Naive B cell (primary cell): ENCODE data around the gene GLRA1. TPM values are rescaled to one million over a fixed set of nuclear protein-coding genes. Genes with fewer than 3 reads are reported as not detected.
"Not testable (repeated sequence)": the region's sequence is repeated elsewhere in the genome, so short reads cannot be mapped to it uniquely, and the experiment has no call there.

ENCODE experiments used
- ATAC-seq, 2 donors: fragments of 150-1000 bp; cut with Tn5 transposase; 2 replicates each; pipeline ENCODE4 v1.10.0; 2021; ENCODE audit warnings: low read depth in 2 of 2, mild to moderate bottlenecking in 2 of 2, moderate library complexity in 2 of 2
- DNase-seq: peaks from one replicate; pipeline ENCODE4 v3.0.0; 2022
- H3K27ac Mint-ChIP-seq, 6 donors: one replicate each; pipeline ENCODE4 v1.8.0; 2020 to 2022; ENCODE audit warnings: mild to moderate bottlenecking in 6 of 6, mixed read lengths in 6 of 6, moderate library complexity in 5 of 6, inconsistent platforms in 2 of 6
- H3K27me3 Mint-ChIP-seq, 3 donors: one replicate each; pipeline ENCODE4 v1.8.0; 2021 to 2022; ENCODE audit warnings: mixed read lengths in 3 of 3, mild to moderate bottlenecking in 1 of 3
- H3K36me3 Mint-ChIP-seq, 2 donors: one replicate each; pipeline ENCODE4 v1.8.0; 2020 to 2022; ENCODE audit warnings: mixed read lengths in 2 of 2, inconsistent platforms in 1 of 2, mild to moderate bottlenecking in 1 of 2
- H3K4me1 Mint-ChIP-seq, 3 donors: one replicate each; pipeline ENCODE4 v1.8.0; 2020 to 2022; ENCODE audit warnings: mixed read lengths in 3 of 3, inconsistent platforms in 1 of 3, mild to moderate bottlenecking in 1 of 3, moderate library complexity in 1 of 3
- H3K4me3 Mint-ChIP-seq, 8 donors: one replicate each; pipeline ENCODE4 v1.8.0; 2020 to 2022; ENCODE audit warnings: mild to moderate bottlenecking in 8 of 8, mixed read lengths in 8 of 8, moderate library complexity in 8 of 8, inconsistent platforms in 2 of 8
- H3K9me3 Mint-ChIP-seq, 7 donors: one replicate each; pipeline ENCODE4 v1.8.0; 2020 to 2022; ENCODE audit warnings: mixed read lengths in 7 of 7, mild to moderate bottlenecking in 5 of 7, inconsistent platforms in 2 of 7, moderate library complexity in 1 of 7
- polyA plus RNA-seq, 6 donors: library from polyadenylated mRNA; unstranded; fragments of 300-500 nt; fragmentation: Illumina TruSeq; gene quantifications; one replicate each; pipeline ENCODE4 v1.2.3, GENCODE V29; 2021; ENCODE audit warnings: low read depth in 6 of 6

GLRA1 gene
- polyA plus RNA-seq, 6 donors from 2014 or later: not detected

DNA sequence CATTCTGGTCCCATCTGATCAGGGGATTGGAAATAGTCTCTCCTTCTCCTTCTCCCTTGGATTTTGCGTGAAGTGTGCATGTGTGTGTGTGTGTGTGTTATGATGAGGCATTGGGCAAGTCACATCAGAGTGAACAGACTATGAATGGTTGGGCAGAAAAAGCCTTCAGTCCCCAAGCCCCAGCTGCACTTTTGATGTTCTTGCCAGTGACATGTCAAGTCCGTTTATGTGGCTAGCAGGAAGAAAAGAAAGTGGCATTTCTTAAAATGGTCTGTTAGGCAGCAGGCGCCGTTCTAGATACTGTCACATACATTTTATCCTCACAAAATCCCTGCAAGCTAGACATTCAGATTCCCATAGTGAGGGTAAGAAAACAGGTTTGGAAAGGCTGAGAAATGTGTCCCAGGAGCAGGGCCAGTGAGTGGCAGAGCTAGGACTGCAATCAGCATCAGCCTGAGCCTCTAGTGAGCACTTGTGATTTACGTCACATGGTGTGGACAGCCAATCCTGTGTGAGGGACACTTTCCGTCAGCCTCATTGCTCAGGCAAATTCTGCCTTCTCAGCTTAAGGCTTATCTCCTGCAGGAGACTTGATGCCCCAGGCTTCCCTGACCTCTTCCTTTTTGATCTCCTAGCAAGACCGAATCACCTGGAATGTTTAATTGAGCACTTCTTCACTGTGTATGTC is 60.4 kb downstream of the GLRA1 start:
- peaks cover 0 to 3% (median 0%) of the 10 kb centered on the region in 7 donors for H3K9me3 Mint-ChIP-seq
- H3K4me3 Mint-ChIP-seq: no peak overlapping the region
- no peaks in the 10 kb centered on the region for H3K36me3 Mint-ChIP-seq
- DNase-seq (no peak), ATAC-seq (no peak)
- H3K27ac Mint-ChIP-seq: no peak overlapping the region
- H3K4me1 Mint-ChIP-seq: no peaks in the 10 kb centered on the region
- peaks cover 0 to 22% (median 17%) of the 10 kb centered on the region in 3 donors for H3K27me3 Mint-ChIP-seq

DNA sequence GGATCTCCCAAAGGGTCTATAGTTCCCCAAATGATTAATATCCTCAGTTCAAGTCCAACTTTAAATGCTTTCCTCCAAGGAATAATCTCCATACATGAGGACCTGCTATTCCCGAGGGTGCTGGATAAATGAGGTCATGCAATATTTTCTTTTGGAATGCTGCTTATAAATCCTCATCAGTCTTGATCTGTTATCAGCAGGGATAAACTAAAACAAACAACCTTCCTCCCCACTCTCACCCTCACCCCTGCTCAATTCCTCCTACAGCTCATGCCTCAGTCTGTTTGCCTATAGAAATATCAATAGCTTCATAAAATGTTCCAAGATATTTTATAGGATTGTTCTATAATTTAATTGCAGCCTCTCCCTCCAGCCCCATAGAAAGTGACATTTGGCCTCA is 61.1 kb downstream of the GLRA1 start:
- H3K27me3 Mint-ChIP-seq: peaks cover 0 to 22% (median 14%) of the 10 kb centered on the region in 3 donors

DNA sequence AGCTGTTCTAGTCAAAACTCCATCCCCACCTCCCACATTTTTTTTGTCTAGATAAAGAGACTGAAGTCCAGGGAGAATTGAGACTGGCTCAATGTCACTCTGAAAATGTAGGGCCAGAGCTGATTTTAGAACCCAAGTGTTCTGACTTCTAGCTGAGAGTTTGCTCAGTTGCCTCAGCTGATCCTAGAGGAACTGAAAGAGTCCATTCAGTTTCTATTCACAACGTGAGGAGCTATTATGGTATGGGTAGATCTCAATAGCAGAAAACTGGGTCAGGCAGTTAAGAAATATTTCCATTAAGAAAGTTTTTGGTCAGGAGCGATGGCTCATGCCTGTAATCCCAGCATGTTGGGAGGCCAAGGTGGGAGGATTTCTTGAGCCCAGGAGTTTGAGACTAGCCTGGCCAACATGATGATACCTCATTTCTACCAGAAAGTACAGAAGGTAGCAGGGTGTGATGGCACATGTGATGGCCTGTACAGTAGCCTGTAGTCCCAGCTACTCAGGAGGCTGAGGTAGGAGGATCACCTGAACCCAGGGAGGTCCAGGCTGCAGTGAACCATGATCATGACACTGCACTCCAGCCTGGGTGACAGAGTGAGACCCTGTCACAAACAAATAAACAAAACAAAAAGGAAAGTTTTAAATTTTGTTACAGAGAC is 61.7 kb downstream of the GLRA1 start:
- Mint-ChIP-seq H3K36me3 (no peaks in the 10 kb centered on the region), H3K27ac (no peak overlapping the region), H3K4me1 (no peaks in the 10 kb centered on the region), H3K9me3 (peaks cover 0 to 3% (median 0%) of the 10 kb centered on the region in 7 donors), H3K4me3 (no peak overlapping the region), H3K27me3 (peaks cover 0 to 22% (median 13%) of the 10 kb centered on the region in 3 donors)
- no peak for ATAC-seq
- no peak for DNase-seq

More for the DNA sequence above, 61.1 kb downstream of the GLRA1 start:
- Mint-ChIP-seq H3K27ac (no peak overlapping the region), H3K36me3 (no peaks in the 10 kb centered on the region), H3K4me1 (no peaks in the 10 kb centered on the region), H3K9me3 (peaks cover 0 to 3% (median 0%) of the 10 kb centered on the region in 7 donors), H3K4me3 (no peak overlapping the region)
- no peak for DNase-seq
- no peak for ATAC-seq

DNA sequence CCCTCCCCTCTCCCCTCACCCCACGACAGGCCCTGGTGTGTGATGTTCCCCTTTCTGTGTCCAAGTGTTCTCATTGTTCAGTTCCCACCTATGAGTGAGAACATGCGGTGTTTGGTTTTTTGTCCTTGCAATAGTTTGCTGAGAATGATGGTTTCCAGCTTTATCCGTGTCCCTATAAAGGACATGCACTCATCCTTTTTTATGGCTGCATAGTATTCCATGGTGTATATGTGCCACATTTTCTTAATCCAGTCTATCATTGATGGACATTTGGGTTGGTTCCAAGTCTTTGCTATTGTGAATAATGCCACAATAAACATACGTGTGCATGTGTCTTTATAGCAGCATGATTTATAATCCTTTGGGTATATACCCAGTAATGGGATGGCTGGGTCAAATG is 63.8 kb downstream of the GLRA1 start:
- H3K4me1 Mint-ChIP-seq, H3K9me3 Mint-ChIP-seq, H3K36me3 Mint-ChIP-seq, DNase-seq, H3K4me3 Mint-ChIP-seq, ATAC-seq, H3K27ac Mint-ChIP-seq: not testable (repeated sequence)
- H3K27me3 Mint-ChIP-seq: peaks cover 2 to 20% (median 13%) of the 10 kb centered on the region in 3 donors

DNA sequence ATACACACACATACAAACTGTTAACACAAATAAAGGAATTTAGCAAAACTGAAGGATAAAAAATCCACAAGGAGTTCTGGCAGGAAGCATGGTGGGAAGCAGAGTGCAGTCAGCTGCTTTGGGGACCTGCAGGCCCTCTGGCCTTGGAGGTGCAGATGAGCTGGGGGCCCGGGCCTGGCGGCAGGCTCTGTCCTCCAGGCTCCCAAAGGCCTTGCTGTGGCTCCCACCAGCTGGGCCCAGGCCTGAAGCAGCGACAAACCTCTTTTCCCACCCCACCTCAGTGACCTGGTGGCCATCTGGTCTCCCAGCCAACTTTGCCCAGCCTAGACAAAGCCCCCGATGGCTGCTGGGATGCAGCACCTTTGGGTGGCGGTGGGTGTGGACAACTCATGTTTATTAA is 67.8 kb downstream of the GLRA1 start:
- Mint-ChIP-seq H3K4me3 (no peak overlapping the region), H3K27ac (no peak overlapping the region), H3K27me3 (peaks cover 0 to 17% (median 0%) of the 10 kb centered on the region in 3 donors), H3K36me3 (no peaks in the 10 kb centered on the region), H3K4me1 (no peaks in the 10 kb centered on the region), H3K9me3 (peaks cover 0 to 3% (median 0%) of the 10 kb centered on the region in 7 donors)
- DNase-seq: no peak
- no peak for ATAC-seq

DNA sequence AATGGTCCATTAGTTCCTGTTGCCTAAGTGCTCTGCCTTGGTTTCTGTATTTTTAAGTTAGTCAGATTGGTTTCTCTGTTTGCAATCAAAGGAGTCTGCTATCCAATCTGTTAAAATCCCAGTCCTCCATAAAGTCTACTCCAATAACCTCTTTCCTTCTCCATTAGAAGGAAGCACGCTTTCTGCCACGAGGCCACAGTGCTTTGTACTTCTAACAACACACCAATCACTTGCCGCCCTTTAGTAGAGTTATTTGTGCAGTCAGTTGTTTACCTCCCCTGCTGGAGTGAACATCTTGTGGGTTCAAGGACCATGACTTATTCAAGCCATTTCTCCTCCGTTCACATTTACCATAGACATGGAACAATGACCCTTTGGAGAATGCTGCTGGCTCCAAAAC is 69.0 kb downstream of the GLRA1 start:
- H3K36me3 Mint-ChIP-seq: no peaks in the 10 kb centered on the region
- peak overlapping the region in 1 of 6 donors; percentile 45 for H3K27ac Mint-ChIP-seq
- H3K9me3 Mint-ChIP-seq: no peaks in the 10 kb centered on the region
- H3K4me1 Mint-ChIP-seq: no peaks in the 10 kb centered on the region
- no peak for ATAC-seq
- DNase-seq: no peak
- peaks cover 0 to 17% (median 0%) of the 10 kb centered on the region in 3 donors for H3K27me3 Mint-ChIP-seq
- H3K4me3 Mint-ChIP-seq: no peak overlapping the region

DNA sequence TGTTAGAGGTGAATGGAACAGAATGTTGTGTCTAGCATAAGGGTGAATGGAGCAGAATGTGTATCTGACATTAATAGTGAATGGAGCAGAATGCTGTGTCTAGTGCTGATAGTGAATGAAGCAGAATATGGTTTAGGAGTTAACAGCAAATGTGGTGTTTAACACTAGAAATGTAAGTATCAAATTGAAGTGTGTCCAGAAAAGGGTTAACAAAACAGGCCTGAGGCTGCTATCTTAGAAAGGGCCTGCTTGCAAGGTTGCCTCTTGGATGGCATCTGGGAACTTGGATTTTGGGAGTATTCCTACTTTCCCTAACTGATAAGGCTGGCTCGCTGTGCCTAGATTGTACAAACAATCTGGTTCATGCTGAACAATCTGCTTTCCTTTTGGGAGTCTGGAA is 76.8 kb downstream of the GLRA1 start:
- no peak overlapping the region for H3K4me3 Mint-ChIP-seq
- H3K36me3 Mint-ChIP-seq: no peaks in the 10 kb centered on the region

DNA sequence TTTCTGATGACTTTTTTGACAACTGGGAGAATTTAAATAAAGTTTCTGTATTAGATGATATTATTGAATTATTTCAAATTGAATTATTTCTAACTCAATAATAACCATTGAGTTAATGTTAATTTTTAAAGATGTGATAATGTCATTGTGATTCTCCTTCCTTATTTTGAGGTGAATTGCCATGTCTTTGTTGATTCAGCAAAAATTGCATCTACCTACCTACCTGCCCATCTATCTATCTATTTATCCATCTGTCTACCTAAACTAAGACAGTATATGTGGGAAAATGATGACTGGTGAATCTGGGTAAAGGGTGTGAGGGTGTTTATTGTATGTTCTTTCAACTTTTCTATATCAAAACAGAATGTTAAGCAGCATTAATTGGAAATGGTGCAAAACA is 77.9 kb downstream of the GLRA1 start:
- Mint-ChIP-seq H3K36me3 (no peaks in the 10 kb centered on the region), H3K9me3 (peaks cover 0 to 10% (median 2%) of the 10 kb centered on the region in 7 donors), H3K4me1 (no peaks in the 10 kb centered on the region), H3K27me3 (no peaks in the 10 kb centered on the region), H3K4me3 (no peak overlapping the region), H3K27ac (no peak overlapping the region)
- ATAC-seq: no peak
- no peak for DNase-seq

More for the DNA sequence above, 76.8 kb downstream of the GLRA1 start:
- Mint-ChIP-seq H3K27me3 (no peaks in the 10 kb centered on the region), H3K9me3 (peaks cover 0 to 4% (median 0%) of the 10 kb centered on the region in 7 donors), H3K4me1 (no peaks in the 10 kb centered on the region), H3K27ac (no peak overlapping the region)
- ATAC-seq (no peak), DNase-seq (no peak)

DNA sequence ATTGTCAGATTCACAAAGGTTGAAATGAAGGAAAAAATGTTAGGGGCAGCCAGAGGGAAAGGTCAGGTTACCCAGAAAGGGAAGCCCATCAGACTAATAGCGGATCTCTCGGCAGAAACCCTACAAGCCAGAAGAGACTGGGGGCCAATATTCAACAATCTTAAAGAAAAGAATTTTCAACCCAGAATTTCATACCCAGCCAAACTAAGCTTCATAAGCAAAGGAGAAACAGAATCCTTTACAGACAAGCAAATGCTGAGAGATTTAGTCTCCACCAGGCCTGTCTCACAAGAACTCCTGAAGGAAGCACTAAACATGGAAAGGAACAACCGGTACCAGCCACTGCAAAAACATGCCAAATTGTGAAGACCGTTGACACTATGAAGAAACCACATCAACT is 91.8 kb downstream of the GLRA1 start:
- H3K4me3 Mint-ChIP-seq: peak overlapping the region in 1 of 8 donors; percentile 21
- DNase-seq, ATAC-seq, H3K4me1 Mint-ChIP-seq, H3K27ac Mint-ChIP-seq, H3K27me3 Mint-ChIP-seq: not testable (repeated sequence)
- H3K9me3 Mint-ChIP-seq: peaks cover 22 to 63% (median 56%) of the 10 kb centered on the region in 7 donors
- peaks cover 20 to 37% of the 10 kb centered on the region in 2 donors for H3K36me3 Mint-ChIP-seq

DNA sequence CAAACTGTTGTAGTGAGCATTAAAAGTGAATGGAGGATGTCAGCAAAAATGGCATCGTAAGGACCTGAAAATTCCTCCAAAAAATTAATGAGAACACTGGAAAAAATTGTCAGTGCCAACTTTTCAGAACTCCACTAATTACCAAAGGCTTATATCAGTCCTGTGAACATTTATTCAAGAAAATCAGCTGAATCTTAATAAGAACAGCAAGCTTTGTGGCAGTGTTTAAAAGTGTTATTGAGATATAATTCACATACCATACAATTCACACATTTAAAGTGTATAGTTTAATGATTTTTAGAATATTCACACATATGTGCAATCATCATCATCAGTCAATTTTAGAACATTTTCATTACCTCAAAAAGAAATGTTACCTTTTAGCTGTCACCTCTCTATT is 95.3 kb downstream of the GLRA1 start:
- H3K27me3 Mint-ChIP-seq: peaks cover 0 to 6% (median 0%) of the 10 kb centered on the region in 3 donors
- H3K36me3 Mint-ChIP-seq: peaks cover 19 to 27% of the 10 kb centered on the region in 2 donors
- H3K4me1 Mint-ChIP-seq: peaks cover 0 to 4% (median 0%) of the 10 kb centered on the region in 3 donors
- no peak overlapping the region for H3K4me3 Mint-ChIP-seq
- peaks cover 13 to 30% (median 28%) of the 10 kb centered on the region in 7 donors for H3K9me3 Mint-ChIP-seq
- no peak for ATAC-seq
- no peak overlapping the region for H3K27ac Mint-ChIP-seq
- no peak for DNase-seq

DNA sequence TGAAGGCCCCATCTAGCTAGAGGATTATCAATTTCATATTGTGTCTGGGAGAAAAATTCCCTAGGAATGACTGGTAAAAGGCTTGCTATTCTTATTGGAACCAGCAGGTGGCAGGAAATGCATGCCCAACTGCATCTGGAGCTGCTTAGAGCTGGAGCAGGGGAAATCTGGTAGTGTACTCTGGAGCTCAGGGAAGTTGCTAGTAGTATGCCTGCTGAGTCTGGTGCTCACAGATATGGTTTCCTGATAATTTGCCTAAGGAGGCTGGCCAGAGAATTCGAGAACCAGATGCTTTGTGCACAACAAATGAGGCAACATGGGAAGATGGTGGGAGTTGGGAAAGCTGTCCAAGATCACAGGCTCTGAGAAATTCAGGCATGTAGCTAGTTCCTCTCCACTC is 99.2 kb downstream of the GLRA1 start:
- ATAC-seq (no peak), DNase-seq (peak; percentile 14)
- Mint-ChIP-seq H3K4me3 (no peak overlapping the region), H3K27me3 (no peaks in the 10 kb centered on the region), H3K36me3 (peaks cover 0 to 4% of the 10 kb centered on the region in 2 donors), H3K9me3 (no peaks in the 10 kb centered on the region), H3K4me1 (peaks cover 0 to 4% (median 0%) of the 10 kb centered on the region in 3 donors), H3K27ac (no peak overlapping the region)

DNA sequence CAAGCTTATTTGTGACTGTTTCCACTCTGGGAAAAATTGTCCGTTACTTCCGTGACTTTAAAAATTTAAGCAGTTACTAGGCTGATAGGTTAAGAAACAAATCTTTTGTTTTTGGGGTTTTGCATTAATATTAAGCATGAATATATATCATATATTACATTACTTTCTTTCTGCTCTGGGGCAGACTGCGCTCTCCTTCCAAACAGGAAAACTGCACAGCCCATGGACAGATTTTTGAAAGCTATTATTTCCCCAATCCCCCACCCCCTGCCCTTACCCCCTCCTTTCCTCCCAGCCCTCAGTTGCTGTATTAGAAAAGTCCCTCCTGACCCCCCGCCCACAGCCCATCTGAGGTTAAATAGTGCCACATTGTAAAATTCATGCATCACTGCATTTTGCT is 102.5 kb downstream of the GLRA1 start:
- H3K27me3 Mint-ChIP-seq: no peaks in the 10 kb centered on the region
- H3K36me3 Mint-ChIP-seq: no peaks in the 10 kb centered on the region
- peak overlapping the region in 1 of 6 donors; percentile 27 for H3K27ac Mint-ChIP-seq
- peaks cover 0 to 4% (median 0%) of the 10 kb centered on the region in 3 donors for H3K4me1 Mint-ChIP-seq
- ATAC-seq (no peak), DNase-seq (no peak)
- no peaks in the 10 kb centered on the region for H3K9me3 Mint-ChIP-seq
- no peak overlapping the region for H3K4me3 Mint-ChIP-seq

DNA sequence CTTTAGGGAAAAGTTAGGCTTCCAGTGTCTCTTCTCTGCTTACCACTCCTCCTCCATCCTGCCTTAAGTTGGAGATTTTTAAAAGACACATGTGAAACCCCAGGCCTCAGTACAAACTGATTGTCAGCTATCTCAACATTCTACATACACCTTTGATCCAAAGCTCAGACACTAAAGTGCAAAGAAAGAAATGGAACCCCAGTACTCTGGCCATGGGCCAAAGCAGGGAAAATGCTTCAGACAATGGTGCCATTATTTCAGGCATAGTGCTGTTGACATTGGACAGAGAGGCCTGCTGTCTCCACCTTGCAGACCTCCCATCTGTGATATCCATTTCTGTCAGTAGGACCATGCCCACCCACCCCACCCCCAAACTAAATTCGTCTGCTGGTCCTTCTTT is 103.7 kb downstream of the GLRA1 start:
- Mint-ChIP-seq H3K27ac (peak overlapping the region in 1 of 6 donors; percentile 46), H3K9me3 (no peaks in the 10 kb centered on the region), H3K4me3 (no peak overlapping the region), H3K36me3 (no peaks in the 10 kb centered on the region), H3K4me1 (peaks cover 0 to 4% (median 0%) of the 10 kb centered on the region in 3 donors), H3K27me3 (no peaks in the 10 kb centered on the region)
- DNase-seq (no peak), ATAC-seq (no peak)

DNA sequence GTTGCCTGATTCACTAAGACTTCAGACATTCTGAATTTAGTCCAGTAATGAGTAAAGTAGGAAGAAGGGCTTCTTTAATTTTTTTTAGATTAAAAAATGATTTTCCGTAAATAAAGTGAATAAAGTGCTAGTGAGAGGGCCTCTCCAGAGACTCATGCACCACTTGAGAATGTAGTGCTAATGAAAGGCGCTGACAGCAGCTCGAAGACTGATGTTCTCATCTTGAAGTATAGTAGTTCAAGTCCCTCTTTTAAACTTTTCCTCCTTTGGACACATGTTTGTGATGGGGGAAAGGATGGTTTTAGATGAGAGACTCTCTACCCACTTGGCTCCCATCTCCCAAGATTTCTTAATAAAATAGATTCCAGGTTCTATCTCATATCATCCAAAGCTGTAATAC is 104.4 kb downstream of the GLRA1 start:
- no peaks in the 10 kb centered on the region for H3K27me3 Mint-ChIP-seq
- H3K27ac Mint-ChIP-seq: no peak overlapping the region
- H3K4me1 Mint-ChIP-seq: peaks cover 0 to under 1% (median 0%) of the 10 kb centered on the region in 3 donors
- ATAC-seq (no peak), DNase-seq (no peak)
- no peaks in the 10 kb centered on the region for H3K36me3 Mint-ChIP-seq
- no peaks in the 10 kb centered on the region for H3K9me3 Mint-ChIP-seq
- no peak overlapping the region for H3K4me3 Mint-ChIP-seq
